ENCODE measurements around the gene TSC22D2.

- TF ChIP-seq CTCF (IDR thresholded peaks at IDR 0.05; ENCODE audit: low read depth, low read length) (no peak), EZH2phosphoT487 (IDR thresholded peaks at IDR 0.05; ENCODE audit: low read depth) (no peak)
Observed at GRCh38 chr3:150360966-150361365, 47.1 kb upstream of the TSC22D2 start.

All from OCI-LY3 (cell line).